LNCaP clone FGC (cell line): ENCODE measurements around the gene PALB2.

Experiments used
- DNase-seq: peaks from one replicate; pipeline ENCODE4 v3.0.0-alpha.2; 2011; ENCODE audit warnings: low read depth
- H3K4me3 ChIP-seq: 2 replicates; pipeline ENCODE4 v1.5.1; 2011; ENCODE audit warnings: mild to moderate bottlenecking, low read depth, low read length, control low read depth
- CTCF ChIP-seq: IDR thresholded peaks from 2 replicates; pipeline ENCODE4 v1.5.1; 2012; ENCODE audit warnings: mild to moderate bottlenecking; ENCODE audit not compliant: control insufficient read depth, insufficient read depth; ENCODE audit errors: extremely low read depth

Gene PALB2

GRCh38 chr16:23679274-23679985 is 38.3 kb upstream of the PALB2 start:
- no peak for TF ChIP-seq CTCF
- H3K4me3 ChIP-seq: peak overlapping the region; percentile 96
- DNase-seq: no peak

- H3K4me3 ChIP-seq: peak within 1 kb of the TSS; percentile 96
- TF ChIP-seq CTCF: peak; percentile 27
- peak; percentile 66 for DNase-seq
Measured at GRCh38 chr16:23678430-23679273, 37.5 kb upstream of the PALB2 start, which contains the start of gene PLK1. PLK1 (plus strand) TSS chr16:23678889; CDS start chr16:23678933, 44 bp downstream.

- DNase-seq: no peak
- TF ChIP-seq CTCF: no peak
- H3K4me3 ChIP-seq: no peak overlapping the region
Measured at GRCh38 chr16:23676924-23677480, 35.9 kb upstream of the PALB2 start.

GRCh38 chr16:23673971-23674614 is 33.0 kb upstream of the PALB2 start:
- no peak for TF ChIP-seq CTCF
- no peak overlapping the region for H3K4me3 ChIP-seq
- DNase-seq: no peak

GRCh38 chr16:23670137-23670776 is 29.1 kb upstream of the PALB2 start:
- TF ChIP-seq CTCF: no peak

GRCh38 chr16:23668873-23669272 is 27.8 kb upstream of the PALB2 start:
- TF ChIP-seq CTCF: no peak
- no peak for DNase-seq
- no peak overlapping the region for H3K4me3 ChIP-seq

More at GRCh38 chr16:23670137-23670776, 29.1 kb upstream of the PALB2 start:
- no peak for DNase-seq
- no peak overlapping the region for H3K4me3 ChIP-seq
